NT2/D1 (cell line): ENCODE data around the gene MAML3.
A peak's percentile ranks its signal among the peaks of the same experiment; 100 is the strongest.

Experiments used
- DNase-seq: peaks from one replicate; pipeline ENCODE4 v3.0.0-alpha.2; 2011; ENCODE audit warnings: low read depth, low spot score
- H3K27me3 ChIP-seq: 2 replicates; pipeline ENCODE4 v1.6.0; 2011; ENCODE audit warnings: mild to moderate bottlenecking; ENCODE audit not compliant: insufficient read length, insufficient read depth
- H3K36me3 ChIP-seq: 2 replicates; pipeline ENCODE4 v1.6.1; 2011; ENCODE audit warnings: mild to moderate bottlenecking, low read length, mixed read lengths; ENCODE audit not compliant: insufficient read depth, insufficient read length
- H3K4me1 ChIP-seq: 2 replicates; pipeline ENCODE4 v1.5.1; 2011; ENCODE audit not compliant: insufficient read depth, insufficient read length
- H3K4me3 ChIP-seq: 2 replicates; pipeline ENCODE4 v1.5.1; 2011; ENCODE audit warnings: low read depth; ENCODE audit not compliant: insufficient read length
- H3K9ac ChIP-seq: 2 replicates; pipeline ENCODE4 v1.6.0; 2011; ENCODE audit warnings: low read depth; ENCODE audit not compliant: insufficient read length
- H3K9me3 ChIP-seq: 2 replicates; pipeline ENCODE4 v1.5.1; 2011; ENCODE audit warnings: mild to moderate bottlenecking, low read length; ENCODE audit not compliant: insufficient read depth
- SUZ12 ChIP-seq: IDR thresholded peaks from 2 replicates; pipeline ENCODE4 v1.6.1; 2011; ENCODE audit not compliant: insufficient read length, insufficient read depth; ENCODE audit errors: extremely low read depth
- YY1 ChIP-seq: IDR thresholded peaks from 2 replicates; pipeline ENCODE4 v1.6.1; 2011; ENCODE audit not compliant: insufficient read length, insufficient read depth
- ZNF274 ChIP-seq: IDR thresholded peaks from 2 replicates; pipeline ENCODE4 v1.6.1; 2011; ENCODE audit warnings: mild to moderate bottlenecking, low read depth, low read length

Gene MAML3

DNA sequence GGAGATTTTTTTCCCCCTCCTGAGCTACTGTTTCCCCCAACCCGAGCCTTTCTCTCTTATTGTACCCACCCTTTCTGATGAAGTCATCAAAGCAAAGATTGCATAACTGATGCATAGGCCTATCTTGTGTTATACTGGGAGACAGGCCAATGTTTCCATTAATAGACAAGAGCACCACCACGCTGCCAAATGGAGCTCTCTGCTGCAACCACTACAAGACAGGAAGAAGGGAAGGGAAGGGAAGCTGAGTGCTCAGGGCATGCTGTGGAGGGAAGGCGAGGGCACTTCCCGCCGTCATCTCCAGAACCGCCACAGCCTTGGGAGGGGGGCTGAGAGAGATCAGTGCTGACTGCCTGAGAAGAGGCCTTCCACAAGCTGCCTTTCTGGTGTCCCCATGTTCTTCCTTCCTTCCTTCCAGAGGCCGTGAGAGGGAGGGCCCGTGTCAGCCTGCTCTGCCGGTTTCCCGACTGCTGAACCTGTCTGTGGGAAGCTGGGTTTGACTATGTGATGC lies 413.4 kb downstream of the MAML3 start:
- Histone ChIP-seq H3K27me3 (peaks cover 9% of the 10 kb centered on the region), H3K4me1 (no peaks in the 10 kb centered on the region), H3K9ac (no peak overlapping the region), H3K9me3 (no peaks in the 10 kb centered on the region), H3K4me3 (no peak overlapping the region), H3K36me3 (no peaks in the 10 kb centered on the region)
- TF ChIP-seq ZNF274 (no peak), YY1 (no peak), SUZ12 (no peak)
- no peak for DNase-seq

GRCh38 chr4:139740121-139740520 lies 413.9 kb downstream of the MAML3 start:
- Histone ChIP-seq H3K27me3 (peaks cover 9% of the 10 kb centered on the region), H3K4me3 (no peak overlapping the region), H3K4me1 (no peaks in the 10 kb centered on the region), H3K36me3 (no peaks in the 10 kb centered on the region), H3K9ac (no peak overlapping the region), H3K9me3 (no peaks in the 10 kb centered on the region)
- DNase-seq: no peak
- TF ChIP-seq YY1 (no peak), SUZ12 (no peak), ZNF274 (no peak)

GRCh38 chr4:139738846-139739613 lies 415.0 kb downstream of the MAML3 start:
- Histone ChIP-seq H3K9me3 (no peaks in the 10 kb centered on the region), H3K36me3 (no peaks in the 10 kb centered on the region), H3K4me1 (no peaks in the 10 kb centered on the region), H3K9ac (no peak overlapping the region), H3K27me3 (peaks cover 11% of the 10 kb centered on the region), H3K4me3 (no peak overlapping the region)
- no peak for DNase-seq
- no peak for TF ChIP-seq ZNF274
- TF ChIP-seq SUZ12: no peak
- TF ChIP-seq YY1: no peak

- no peaks in the 10 kb centered on the region for H3K4me1 ChIP-seq
These were observed 417.3 kb downstream of the MAML3 start for GRCh38 chr4:139736661-139737060.

DNA sequence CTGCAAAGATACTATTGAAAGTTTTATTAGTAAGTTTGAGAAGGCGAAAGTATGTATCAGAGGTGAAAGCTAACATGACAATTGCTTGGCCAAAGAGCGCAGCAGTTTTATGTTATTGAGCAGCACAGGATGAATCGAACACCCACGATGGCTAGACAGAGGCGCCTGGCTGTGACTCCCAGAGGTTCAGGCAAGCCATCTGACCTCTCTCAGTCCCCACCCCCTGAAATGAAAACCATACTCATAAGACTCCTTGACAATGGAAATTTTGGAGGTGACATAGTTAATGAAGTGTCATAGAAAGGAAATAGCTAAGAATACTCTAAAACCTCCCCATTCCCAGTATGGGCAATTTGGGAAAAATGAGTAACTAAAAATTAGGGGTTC lies 417.7 kb downstream of the MAML3 start:
- H3K4me3 ChIP-seq: peak overlapping the region; percentile 59
- no peak for DNase-seq
- H3K27me3 ChIP-seq: peaks cover 14% of the 10 kb centered on the region
- H3K36me3 ChIP-seq: no peaks in the 10 kb centered on the region
- no peaks in the 10 kb centered on the region for H3K4me1 ChIP-seq
- H3K9ac ChIP-seq: no peak overlapping the region
- no peaks in the 10 kb centered on the region for H3K9me3 ChIP-seq
- no peak for TF ChIP-seq YY1
- no peak for TF ChIP-seq SUZ12
- TF ChIP-seq ZNF274: no peak

More at GRCh38 chr4:139736661-139737060, 417.3 kb downstream of the MAML3 start:
- Histone ChIP-seq H3K9me3 (no peaks in the 10 kb centered on the region), H3K9ac (no peak overlapping the region), H3K36me3 (no peaks in the 10 kb centered on the region), H3K27me3 (peaks cover 14% of the 10 kb centered on the region), H3K4me3 (no peak overlapping the region)
- no peak for TF ChIP-seq SUZ12
- TF ChIP-seq YY1: no peak
- no peak for TF ChIP-seq ZNF274
- no peak for DNase-seq

DNA sequence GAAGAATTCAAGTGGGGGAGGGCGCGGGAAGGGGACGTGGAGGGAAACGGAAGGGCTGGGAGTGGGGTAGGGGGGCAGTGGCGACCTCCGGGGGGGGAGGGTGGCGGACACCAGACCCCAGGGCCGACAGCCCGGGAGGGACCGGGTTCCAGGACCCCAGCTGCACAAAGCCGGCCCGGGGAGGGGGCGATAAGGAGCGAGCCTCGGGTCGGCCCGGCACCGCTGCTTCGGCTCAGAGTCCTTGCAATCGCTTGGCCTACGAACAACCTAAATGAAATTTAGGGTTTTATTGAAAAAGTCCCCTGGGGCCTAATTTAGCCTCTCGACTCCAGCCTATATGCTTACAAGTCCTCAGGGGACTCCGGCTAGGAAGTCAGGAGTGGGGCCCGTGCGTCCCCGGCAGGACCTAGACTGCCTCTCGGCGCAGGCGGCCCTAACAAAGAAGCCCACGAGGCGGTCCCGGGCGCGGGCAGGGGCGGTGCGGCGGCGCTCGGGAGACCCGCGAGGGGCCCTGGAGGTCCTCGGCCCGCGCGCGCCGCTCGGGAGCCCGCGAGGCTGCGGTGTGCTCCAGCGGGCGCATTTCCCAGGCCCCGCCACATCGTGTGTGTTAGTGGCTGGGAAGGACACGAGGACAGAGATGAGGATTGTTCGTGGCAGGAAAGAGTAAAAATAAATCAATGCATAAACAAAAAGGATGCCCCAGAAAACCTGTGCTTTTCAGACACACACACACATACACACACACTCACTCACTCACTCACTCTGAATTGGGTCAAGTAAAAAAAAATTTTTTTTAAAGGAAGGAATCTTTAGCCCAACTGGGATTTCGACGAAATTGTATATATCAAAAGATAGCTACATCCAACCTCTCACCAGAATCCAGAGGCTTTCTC lies 418.4 kb downstream of the MAML3 start:
- no peaks in the 10 kb centered on the region for H3K9me3 ChIP-seq
- peak overlapping the region; percentile 79 for H3K9ac ChIP-seq
- TF ChIP-seq YY1: no peak
- no peak for TF ChIP-seq SUZ12
- no peak for TF ChIP-seq ZNF274
- no peaks in the 10 kb centered on the region for H3K36me3 ChIP-seq
- no peaks in the 10 kb centered on the region for H3K4me1 ChIP-seq
- DNase-seq: no peak
- H3K4me3 ChIP-seq: peak overlapping the region; percentile 59
- H3K27me3 ChIP-seq: peaks cover 14% of the 10 kb centered on the region
